Hepatocyte (in vitro differentiated cells): ENCODE results near the gene SORL1. TPM values are rescaled to one million over a fixed set of nuclear protein-coding genes. Genes with fewer than 3 reads are reported as not detected.

Experiments
- DNase-seq: peaks from one replicate; pipeline ENCODE4 v3.0.0-alpha.2; 2016; ENCODE audit warnings: low spot score
- H2AFZ ChIP-seq: fragments of 200-600 bp; sonication (generic); 2 replicates; pipeline ENCODE4 v1.6.0; 2016; ENCODE audit warnings: antibody characterized with exemption, mild to moderate bottlenecking
- H3K27ac ChIP-seq: fragments of 200-600 bp; sonication (generic); 2 replicates; pipeline ENCODE4 v1.5.1; 2016; ENCODE audit warnings: mild to moderate bottlenecking
- H3K27me3 ChIP-seq: fragments of 200-600 bp; sonication (generic); 2 replicates; pipeline ENCODE4 v1.6.1; 2016
- H3K36me3 ChIP-seq: fragments of 200-600 bp; sonication (generic); replicated peaks from 2 replicates; pipeline ENCODE4 v1.5.1; 2016; ENCODE audit warnings: low read depth; ENCODE audit not compliant: insufficient read depth
- H3K4me1 ChIP-seq: fragments of 200-600 bp; sonication (generic); 2 replicates; pipeline ENCODE4 v1.5.1; 2016; ENCODE audit warnings: mild to moderate bottlenecking, moderate library complexity; ENCODE audit not compliant: insufficient read depth
- H3K4me2 ChIP-seq: fragments of 200-600 bp; sonication (generic); 2 replicates; pipeline ENCODE4 v1.6.0; 2016
- H3K4me3 ChIP-seq: fragments of 200-600 bp; sonication (generic); 2 replicates; pipeline ENCODE4 v1.5.1; 2016; ENCODE audit warnings: mild to moderate bottlenecking
- H3K79me2 ChIP-seq: fragments of 200-600 bp; sonication (generic); 2 replicates; pipeline ENCODE4 v1.6.0; 2017; ENCODE audit warnings: mild to moderate bottlenecking
- H3K9me2 ChIP-seq: fragments of 200-600 bp; sonication (generic); replicated peaks from 2 replicates; pipeline ENCODE4 v1.6.0; 2017; ENCODE audit warnings: mild to moderate bottlenecking; ENCODE audit not compliant: insufficient read depth
- H3K9me3 ChIP-seq: fragments of 200-600 bp; sonication (generic); 2 replicates; pipeline ENCODE4 v1.5.1; 2016; ENCODE audit warnings: low read depth, mild to moderate bottlenecking
- H4K20me1 ChIP-seq: fragments of 200-600 bp; sonication (generic); 2 replicates; pipeline ENCODE4 v1.6.0; 2016; ENCODE audit warnings: mild to moderate bottlenecking; ENCODE audit not compliant: insufficient read depth, poor library complexity, severe bottlenecking
- EZH2 ChIP-seq: fragments of 200-600 bp; sonication (generic); IDR thresholded peaks from 2 replicates; pipeline ENCODE4 v1.6.1; 2016; ENCODE audit warnings: antibody characterized with exemption, mild to moderate bottlenecking, borderline replicate concordance
- EZH2phosphoT487 ChIP-seq: fragments of 200-600 bp; sonication (generic); IDR thresholded peaks from one replicate; pipeline ENCODE4 v1.6.1; 2018; ENCODE audit warnings: antibody characterized with exemption, mild to moderate bottlenecking, low read depth, moderate library complexity; ENCODE audit not compliant: unreplicated experiment, severe bottlenecking
- WGBS: methylation state at CpG from one replicate; pipeline ENCODE4 v1.1.6; 2016; ENCODE audit warnings: low lambda C conversion rate; ENCODE audit errors: missing lambda C conversion rate; 5-methylcytosine and 5-hydroxymethylcytosine counted together
- polyA plus RNA-seq: library from polyadenylated mRNA; unstranded; fragments of >200 nt; fragmentation: Nextera tagmentation; extraction: Ambion mirVana; gene quantifications from 2 replicates; pipeline ENCODE4 v1.2.1, GENCODE V29; 2016
- total RNA-seq: library from RNA; depleted of rRNA; stranded (reverse); fragments of >200 nt; gene quantifications from 2 replicates; pipeline ENCODE4 v1.2.3, GENCODE V29; 2014
- TF ChIP-seq, protein P1 (sequence below): fragments of 200-600 bp; sonication (generic); IDR thresholded peaks from 2 replicates; pipeline ENCODE4 v1.5.1; 2016; ENCODE audit warnings: antibody characterized with exemption, mild to moderate bottlenecking; ENCODE audit not compliant: poor library complexity

The SORL1 gene
- total and polyA plus RNA-seq, 2 experiments from 2014 or later: 13.5 to 26.5 TPM

DNA sequence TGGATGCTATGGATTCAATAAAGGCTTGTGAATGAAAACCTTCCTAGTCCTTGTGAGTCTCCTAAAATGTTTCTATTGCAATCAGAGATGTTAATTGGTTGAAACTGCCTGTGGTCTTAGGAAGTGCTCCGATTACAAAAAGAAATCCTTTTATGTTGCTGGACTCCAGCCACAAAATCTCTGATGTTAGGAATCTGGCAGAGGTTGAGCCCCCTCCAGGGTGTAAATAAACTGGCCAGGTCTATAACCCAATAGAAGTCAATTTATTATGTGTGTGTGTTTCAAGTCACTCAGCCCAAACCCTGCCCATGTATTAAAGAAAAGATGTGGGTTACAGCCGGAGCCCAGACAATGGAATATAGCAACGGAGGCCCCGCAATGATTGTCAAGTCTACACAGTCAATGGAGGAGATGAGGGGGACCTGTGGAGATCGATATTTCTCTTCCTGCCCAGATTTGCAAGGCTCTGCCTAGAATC is 218.7 kb downstream of the SORL1 start:
- no peaks in the 10 kb centered on the region for H3K9me2 ChIP-seq
- peak overlapping the region; percentile 92 for H3K27ac ChIP-seq
- H3K4me2 ChIP-seq: peak overlapping the region; percentile 69
- WGBS: 44% methylated on average over 5 of the region's 5 CpGs
- no peaks in the 10 kb centered on the region for H3K79me2 ChIP-seq
- no peaks in the 10 kb centered on the region for H4K20me1 ChIP-seq
- TF ChIP-seq EZH2: no peak
- no peak for TF ChIP-seq EZH2phosphoT487
- TF ChIP-seq, protein P1, sequence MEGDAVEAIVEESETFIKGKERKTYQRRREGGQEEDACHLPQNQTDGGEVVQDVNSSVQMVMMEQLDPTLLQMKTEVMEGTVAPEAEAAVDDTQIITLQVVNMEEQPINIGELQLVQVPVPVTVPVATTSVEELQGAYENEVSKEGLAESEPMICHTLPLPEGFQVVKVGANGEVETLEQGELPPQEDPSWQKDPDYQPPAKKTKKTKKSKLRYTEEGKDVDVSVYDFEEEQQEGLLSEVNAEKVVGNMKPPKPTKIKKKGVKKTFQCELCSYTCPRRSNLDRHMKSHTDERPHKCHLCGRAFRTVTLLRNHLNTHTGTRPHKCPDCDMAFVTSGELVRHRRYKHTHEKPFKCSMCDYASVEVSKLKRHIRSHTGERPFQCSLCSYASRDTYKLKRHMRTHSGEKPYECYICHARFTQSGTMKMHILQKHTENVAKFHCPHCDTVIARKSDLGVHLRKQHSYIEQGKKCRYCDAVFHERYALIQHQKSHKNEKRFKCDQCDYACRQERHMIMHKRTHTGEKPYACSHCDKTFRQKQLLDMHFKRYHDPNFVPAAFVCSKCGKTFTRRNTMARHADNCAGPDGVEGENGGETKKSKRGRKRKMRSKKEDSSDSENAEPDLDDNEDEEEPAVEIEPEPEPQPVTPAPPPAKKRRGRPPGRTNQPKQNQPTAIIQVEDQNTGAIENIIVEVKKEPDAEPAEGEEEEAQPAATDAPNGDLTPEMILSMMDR: no peak
- no peaks in the 10 kb centered on the region for H3K36me3 ChIP-seq
- H2AFZ ChIP-seq: no peak overlapping the region
- H3K4me3 ChIP-seq: no peak overlapping the region
- H3K4me1 ChIP-seq: peaks cover 38% of the 10 kb centered on the region
- no peaks in the 10 kb centered on the region for H3K9me3 ChIP-seq
- H3K27me3 ChIP-seq: no peaks in the 10 kb centered on the region
- DNase-seq: peak; percentile 19

DNA sequence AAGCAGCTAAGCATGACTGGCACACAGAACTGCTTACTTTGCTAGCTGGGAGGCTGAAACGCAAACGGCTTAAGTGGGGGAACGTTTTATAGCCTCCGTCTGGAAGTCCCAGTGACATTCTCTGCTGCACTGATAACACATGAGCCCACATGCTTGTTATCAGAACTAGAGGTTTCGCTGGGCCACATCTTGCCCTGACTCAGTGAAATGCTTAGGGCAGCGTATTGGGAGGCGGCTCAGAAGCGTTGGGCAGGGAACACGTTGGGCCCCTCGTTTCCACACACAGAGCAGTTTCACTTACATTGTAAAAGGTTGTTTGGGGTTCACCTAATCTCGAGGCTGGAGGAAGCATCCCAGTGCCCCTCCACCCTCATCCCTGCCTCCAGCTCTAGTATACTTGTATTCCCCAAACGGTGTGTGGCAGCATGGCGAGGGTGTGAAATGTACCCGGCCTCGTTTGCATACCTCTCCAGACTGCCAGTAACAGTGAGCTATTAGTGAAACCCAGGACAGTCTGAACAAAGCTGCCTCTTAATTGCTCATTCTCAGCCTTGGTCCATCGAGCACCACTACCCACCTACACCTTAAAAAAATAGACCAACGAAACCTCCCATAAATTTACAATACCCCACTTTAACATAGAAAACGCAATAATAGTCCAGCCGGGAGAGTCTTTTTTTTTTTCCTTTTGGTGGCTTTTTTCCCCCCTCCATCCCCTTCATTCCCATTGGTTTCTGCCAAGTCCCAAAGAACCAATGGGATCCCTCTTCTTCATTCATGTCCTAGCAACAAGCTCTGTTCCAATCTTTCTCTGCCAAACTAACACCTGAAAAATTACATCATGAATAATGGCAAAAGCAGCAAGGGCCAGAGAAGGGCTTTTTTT is 219.4 kb downstream of the SORL1 start:
- H3K4me1 ChIP-seq: peaks cover 38% of the 10 kb centered on the region
- no peaks in the 10 kb centered on the region for H3K36me3 ChIP-seq
- H3K27me3 ChIP-seq: no peaks in the 10 kb centered on the region
- H2AFZ ChIP-seq: no peak overlapping the region
- H4K20me1 ChIP-seq: no peaks in the 10 kb centered on the region
- DNase-seq: peak; percentile 58
- no peak for TF ChIP-seq EZH2
- H3K79me2 ChIP-seq: no peaks in the 10 kb centered on the region
- H3K27ac ChIP-seq: peak overlapping the region; percentile 92
- H3K9me3 ChIP-seq: no peaks in the 10 kb centered on the region
- 27% methylated on average over 19 of the region's 19 CpGs for WGBS
- no peak overlapping the region for H3K4me3 ChIP-seq
- H3K9me2 ChIP-seq: no peaks in the 10 kb centered on the region
- H3K4me2 ChIP-seq: peak overlapping the region; percentile 69

DNA sequence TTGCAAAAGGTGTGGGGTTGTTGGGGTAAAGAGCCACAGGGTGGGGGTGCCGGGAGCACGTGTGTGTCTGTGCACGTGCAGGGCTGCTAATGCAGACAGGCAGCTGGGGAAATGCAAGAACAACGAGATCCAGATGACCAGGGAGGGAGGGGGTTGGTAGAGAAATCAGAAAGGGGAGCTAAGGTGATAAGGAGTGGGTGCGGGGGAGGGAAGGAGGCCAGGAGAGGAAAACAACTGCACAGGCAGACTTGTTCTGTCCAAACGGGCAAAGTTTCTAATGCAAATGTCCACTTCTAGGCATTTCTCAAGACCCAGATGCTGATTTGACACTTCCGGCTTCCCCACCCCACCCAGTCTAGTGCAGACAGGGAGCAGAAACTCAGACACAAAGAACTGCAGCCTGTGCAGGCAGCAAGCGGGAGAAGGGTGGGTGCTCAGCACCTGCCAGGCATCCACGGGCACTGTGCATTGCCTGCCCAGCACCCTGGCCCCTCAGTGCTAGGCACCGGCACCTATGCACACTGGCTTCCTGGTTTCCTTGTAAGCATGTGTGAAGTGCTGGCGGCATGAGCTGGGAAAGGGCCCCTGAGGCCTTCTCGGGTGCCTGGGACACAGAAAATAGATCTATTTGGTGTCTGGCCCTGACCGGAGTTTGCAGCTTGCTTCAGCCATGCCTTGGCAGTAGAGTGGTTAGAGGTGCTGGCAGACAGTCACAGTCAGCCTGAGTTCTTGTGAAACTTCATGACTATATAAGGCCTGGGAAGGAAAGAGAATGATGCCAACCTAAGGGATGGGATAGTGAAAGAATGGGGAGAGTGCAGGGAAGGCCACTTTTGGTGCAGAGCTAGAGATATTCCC is 220.7 kb downstream of the SORL1 start:
- H4K20me1 ChIP-seq: no peaks in the 10 kb centered on the region
- H3K79me2 ChIP-seq: no peaks in the 10 kb centered on the region
- no peaks in the 10 kb centered on the region for H3K9me2 ChIP-seq
- H3K4me2 ChIP-seq: peak overlapping the region; percentile 46
- no peaks in the 10 kb centered on the region for H3K36me3 ChIP-seq
- peak; percentile 6 for DNase-seq
- no peak overlapping the region for H3K4me3 ChIP-seq
- 54% methylated on average over 13 of the region's 13 CpGs for WGBS
- no peaks in the 10 kb centered on the region for H3K9me3 ChIP-seq
- no peaks in the 10 kb centered on the region for H3K27me3 ChIP-seq
- H3K27ac ChIP-seq: peak overlapping the region; percentile 68
- peaks cover 38% of the 10 kb centered on the region for H3K4me1 ChIP-seq
- no peak overlapping the region for H2AFZ ChIP-seq
- TF ChIP-seq EZH2phosphoT487: no peak
- TF ChIP-seq EZH2: no peak
- TF ChIP-seq, protein P1: no peak
